Endothelial cell (in vitro differentiated cells): ENCODE measurements around the gene RCN1. TPM values are rescaled to one million over a fixed set of nuclear protein-coding genes. Genes with fewer than 3 reads are reported as not detected.

Source experiments
- DNase-seq: peaks from one replicate; pipeline ENCODE4 v3.0.0; 2021; ENCODE audit warnings: low spot score
- H3K27ac Mint-ChIP-seq: one replicate; pipeline ENCODE4 v1.8.0; 2021; ENCODE audit warnings: mixed read lengths, inconsistent platforms; ENCODE audit not compliant: unreplicated experiment
- H3K27me3 Mint-ChIP-seq: one replicate; pipeline ENCODE4 v1.8.0; 2021; ENCODE audit warnings: mild to moderate bottlenecking, moderate library complexity, mixed read lengths, inconsistent platforms; ENCODE audit not compliant: unreplicated experiment
- H3K36me3 Mint-ChIP-seq: one replicate; pipeline ENCODE4 v1.8.0; 2021; ENCODE audit warnings: mild to moderate bottlenecking, low read depth, mixed read lengths, inconsistent platforms; ENCODE audit not compliant: unreplicated experiment
- H3K4me1 Mint-ChIP-seq: one replicate; pipeline ENCODE4 v1.8.0; 2021; ENCODE audit warnings: mild to moderate bottlenecking, mixed read lengths, inconsistent platforms; ENCODE audit not compliant: unreplicated experiment
- H3K4me3 Mint-ChIP-seq: one replicate; pipeline ENCODE4 v1.8.0; 2021; ENCODE audit warnings: mild to moderate bottlenecking, mixed read lengths, inconsistent platforms; ENCODE audit not compliant: unreplicated experiment
- H3K9me3 Mint-ChIP-seq: one replicate; pipeline ENCODE4 v1.8.0; 2021; ENCODE audit warnings: mixed read lengths, inconsistent platforms; ENCODE audit not compliant: unreplicated experiment
- CTCF ChIP-seq: fragments of 200-600 bp; sonication (generic); IDR thresholded peaks from one replicate; pipeline ENCODE4 v1.5.0; 2021; ENCODE audit warnings: antibody characterized with exemption; ENCODE audit not compliant: unreplicated experiment
- total RNA-seq: library from RNA; stranded (reverse); fragmentation: NEBNext Ultra II Directional; extraction: Animal tissue kit (Norgen Biotek cat#: 25700); gene quantifications from one replicate; pipeline ENCODE4 v1.2.1, GENCODE V29; 2021; ENCODE audit not compliant: unreplicated experiment

The RCN1 gene
- total RNA-seq, 1 donor from 2014 or later, result 227 TPM

GRCh38 chr11:32103941-32104340 lies 13.1 kb downstream of the RCN1 start:
- DNase-seq, result no peak
- Mint-ChIP-seq H3K4me1 (no peaks in the 10 kb centered on the region), H3K27ac (no peak overlapping the region), H3K36me3 (peaks cover 30% of the 10 kb centered on the region), H3K4me3 (peak overlapping the region; percentile 3), H3K9me3 (no peaks in the 10 kb centered on the region), H3K27me3 (no peaks in the 10 kb centered on the region)
- TF ChIP-seq CTCF, result no peak

- Mint-ChIP-seq H3K4me3 (no peak overlapping the region), H3K9me3 (no peaks in the 10 kb centered on the region), H3K4me1 (no peaks in the 10 kb centered on the region), H3K27me3 (no peaks in the 10 kb centered on the region), H3K27ac (no peak overlapping the region), H3K36me3 (peaks cover 19% of the 10 kb centered on the region)
- no peak for DNase-seq
- no peak for TF ChIP-seq CTCF
Observed at GRCh38 chr11:32105871-32106560, 15.1 kb downstream of the RCN1 start.

- Mint-ChIP-seq H3K4me1 (no peaks in the 10 kb centered on the region), H3K27me3 (no peaks in the 10 kb centered on the region), H3K27ac (no peak overlapping the region), H3K9me3 (no peaks in the 10 kb centered on the region), H3K4me3 (no peak overlapping the region), H3K36me3 (peaks cover 11% of the 10 kb centered on the region)
- no peak for TF ChIP-seq CTCF
- DNase-seq, result no peak
Observed at GRCh38 chr11:32107647-32108046, 16.8 kb downstream of the RCN1 start.

- no peak overlapping the region for H3K4me3 Mint-ChIP-seq
- H3K27me3 Mint-ChIP-seq, result no peaks in the 10 kb centered on the region
- no peak for DNase-seq
- H3K27ac Mint-ChIP-seq, result no peak overlapping the region
- H3K4me1 Mint-ChIP-seq, result peaks cover 2% of the 10 kb centered on the region
- TF ChIP-seq CTCF, result no peak
- H3K9me3 Mint-ChIP-seq, result no peaks in the 10 kb centered on the region
- H3K36me3 Mint-ChIP-seq, result peaks cover 2% of the 10 kb centered on the region
Observed at GRCh38 chr11:32108576-32108975, 17.7 kb downstream of the RCN1 start.

GRCh38 chr11:32109138-32109537 lies 18.3 kb downstream of the RCN1 start:
- Mint-ChIP-seq H3K9me3 (no peaks in the 10 kb centered on the region), H3K36me3 (peaks cover 1% of the 10 kb centered on the region), H3K27me3 (no peaks in the 10 kb centered on the region), H3K4me1 (peaks cover 3% of the 10 kb centered on the region), H3K4me3 (no peak overlapping the region), H3K27ac (no peak overlapping the region)
- no peak for DNase-seq
- no peak for TF ChIP-seq CTCF
